RWPE2 (cell line): ENCODE results near the gene EEF1AKMT4.

ENCODE experiments used
- ATAC-seq: fragments of 200-7000 bp; cut with Tn5 transposase; 3 replicates; pipeline ENCODE4 v1.9.1; 2021; ENCODE audit warnings: low read depth
- DNase-seq: peaks from one replicate; pipeline ENCODE4 v3.0.0-alpha.2; 2020; ENCODE audit warnings: low spot score
- H3K27ac ChIP-seq: fragments of 450-650 bp; 2 replicates; pipeline ENCODE4 v1.5.1; 2017; ENCODE audit warnings: mild to moderate bottlenecking; ENCODE audit not compliant: poor library complexity, severe bottlenecking
- H3K27me3 ChIP-seq: fragments of 250-450 bp; sonication (Bioruptor Pico); 2 replicates; pipeline ENCODE4 v1.5.1; 2021; ENCODE audit warnings: mild to moderate bottlenecking, moderate library complexity; ENCODE audit not compliant: insufficient read depth, poor library complexity, severe bottlenecking
- H3K36me3 ChIP-seq: fragments of 250-450 bp; sonication (Bioruptor Pico); 2 replicates; pipeline ENCODE4 v1.5.1; 2020; ENCODE audit warnings: low read depth, mild to moderate bottlenecking, moderate library complexity
- H3K4me1 ChIP-seq: fragments of 250-450 bp; sonication (Bioruptor Pico); 2 replicates; pipeline ENCODE4 v1.5.1; 2021; ENCODE audit warnings: mild to moderate bottlenecking, moderate library complexity; ENCODE audit not compliant: insufficient read depth, poor library complexity, severe bottlenecking
- H3K4me3 ChIP-seq: fragments of 250-450 bp; sonication (Bioruptor Pico); 2 replicates; pipeline ENCODE4 v1.5.1; 2021; ENCODE audit warnings: mild to moderate bottlenecking, moderate library complexity; ENCODE audit not compliant: severe bottlenecking
- H3K9me3 ChIP-seq: fragments of 250-450 bp; sonication (Bioruptor Pico); 2 replicates; pipeline ENCODE4 v1.5.1; 2021; ENCODE audit warnings: mild to moderate bottlenecking, moderate library complexity; ENCODE audit not compliant: severe bottlenecking
- CTCF ChIP-seq: fragments of 450-650 bp; IDR thresholded peaks from one replicate; pipeline ENCODE4 v1.5.1; 2017; ENCODE audit warnings: mild to moderate bottlenecking, moderate library complexity; ENCODE audit not compliant: poor library complexity, severe bottlenecking

Gene EEF1AKMT4

GRCh38 chr3:184241141-184241446 is 8.4 kb upstream of the EEF1AKMT4 start:
- no peaks in the 10 kb centered on the region for H3K27me3 ChIP-seq
- peak; percentile 55 for DNase-seq
- no peak overlapping the region for H3K27ac ChIP-seq
- TF ChIP-seq CTCF, result no peak
- no peak overlapping the region for H3K4me3 ChIP-seq
- H3K4me1 ChIP-seq, result no peaks in the 10 kb centered on the region
- H3K36me3 ChIP-seq, result peaks cover 26% of the 10 kb centered on the region
- no peak for ATAC-seq
- no peaks in the 10 kb centered on the region for H3K9me3 ChIP-seq

DNA sequence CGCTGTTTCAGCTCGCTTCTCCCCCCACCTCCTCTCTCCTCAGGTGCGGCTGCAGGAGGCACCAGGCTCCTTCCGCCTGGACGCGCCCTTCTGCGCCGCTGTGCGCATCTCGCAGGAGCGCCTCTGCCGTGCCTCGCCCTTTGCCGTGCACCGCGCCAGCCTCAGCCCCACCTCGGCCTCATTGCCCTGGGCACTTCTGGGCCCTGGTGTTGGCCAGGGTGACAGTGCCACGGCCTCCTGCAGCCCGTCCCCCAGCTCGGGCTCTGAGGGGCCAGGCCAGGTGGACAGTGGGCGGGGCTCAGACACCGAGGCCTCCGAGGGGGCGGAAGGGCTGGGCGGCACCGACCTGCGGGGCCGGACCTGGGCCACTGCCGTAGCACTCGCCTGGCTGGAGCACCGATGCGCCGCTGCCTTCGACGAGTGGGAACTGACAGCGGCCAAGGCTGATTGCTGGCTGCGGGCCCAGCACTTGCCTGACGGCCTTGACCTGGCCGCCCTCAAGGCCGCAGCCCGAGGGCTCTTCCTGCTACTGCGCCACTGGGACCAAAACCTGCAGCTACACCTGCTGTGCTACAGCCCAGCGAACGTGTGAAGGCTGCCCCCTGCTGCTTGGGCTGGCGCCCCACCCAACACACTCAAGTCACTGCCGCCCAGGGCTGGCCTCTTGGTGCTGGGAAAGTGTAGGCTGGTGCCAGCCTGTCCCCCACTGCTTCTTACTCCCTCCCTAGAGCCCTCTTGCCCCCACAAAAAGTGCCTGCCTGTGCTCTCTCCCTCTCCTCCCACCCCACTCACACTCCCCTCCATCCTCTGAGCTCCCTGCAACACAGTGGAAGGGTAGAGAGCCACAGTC is 7.8 kb upstream of the EEF1AKMT4 start:
- TF ChIP-seq CTCF, result peak; percentile 66
- Histone ChIP-seq H3K4me3 (no peak overlapping the region), H3K36me3 (peaks cover 26% of the 10 kb centered on the region), H3K27me3 (no peaks in the 10 kb centered on the region), H3K27ac (no peak overlapping the region), H3K9me3 (no peaks in the 10 kb centered on the region), H3K4me1 (no peaks in the 10 kb centered on the region)
- DNase-seq (peak; percentile 64), ATAC-seq (peak; percentile 82)

DNA sequence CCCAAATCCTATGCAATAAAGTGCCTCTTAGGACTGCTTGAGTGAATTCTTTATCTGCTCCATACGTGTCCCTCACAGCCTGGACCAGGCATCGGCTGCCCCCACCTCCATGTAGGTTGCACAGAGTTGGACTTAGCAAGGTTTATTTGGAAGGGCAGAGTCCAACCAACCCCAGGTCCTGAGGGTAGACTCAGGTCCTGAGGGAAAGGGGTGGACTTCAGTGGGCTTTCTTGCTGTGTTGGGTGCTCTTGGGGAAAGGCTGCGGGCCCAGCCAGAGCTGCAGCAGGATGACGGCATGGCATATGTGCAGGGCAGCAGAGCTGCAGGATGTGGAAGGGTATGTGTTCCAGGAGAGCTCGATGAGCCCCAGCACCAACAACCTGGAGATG is 7.2 kb upstream of the EEF1AKMT4 start:
- no peak overlapping the region for H3K4me3 ChIP-seq

DNA sequence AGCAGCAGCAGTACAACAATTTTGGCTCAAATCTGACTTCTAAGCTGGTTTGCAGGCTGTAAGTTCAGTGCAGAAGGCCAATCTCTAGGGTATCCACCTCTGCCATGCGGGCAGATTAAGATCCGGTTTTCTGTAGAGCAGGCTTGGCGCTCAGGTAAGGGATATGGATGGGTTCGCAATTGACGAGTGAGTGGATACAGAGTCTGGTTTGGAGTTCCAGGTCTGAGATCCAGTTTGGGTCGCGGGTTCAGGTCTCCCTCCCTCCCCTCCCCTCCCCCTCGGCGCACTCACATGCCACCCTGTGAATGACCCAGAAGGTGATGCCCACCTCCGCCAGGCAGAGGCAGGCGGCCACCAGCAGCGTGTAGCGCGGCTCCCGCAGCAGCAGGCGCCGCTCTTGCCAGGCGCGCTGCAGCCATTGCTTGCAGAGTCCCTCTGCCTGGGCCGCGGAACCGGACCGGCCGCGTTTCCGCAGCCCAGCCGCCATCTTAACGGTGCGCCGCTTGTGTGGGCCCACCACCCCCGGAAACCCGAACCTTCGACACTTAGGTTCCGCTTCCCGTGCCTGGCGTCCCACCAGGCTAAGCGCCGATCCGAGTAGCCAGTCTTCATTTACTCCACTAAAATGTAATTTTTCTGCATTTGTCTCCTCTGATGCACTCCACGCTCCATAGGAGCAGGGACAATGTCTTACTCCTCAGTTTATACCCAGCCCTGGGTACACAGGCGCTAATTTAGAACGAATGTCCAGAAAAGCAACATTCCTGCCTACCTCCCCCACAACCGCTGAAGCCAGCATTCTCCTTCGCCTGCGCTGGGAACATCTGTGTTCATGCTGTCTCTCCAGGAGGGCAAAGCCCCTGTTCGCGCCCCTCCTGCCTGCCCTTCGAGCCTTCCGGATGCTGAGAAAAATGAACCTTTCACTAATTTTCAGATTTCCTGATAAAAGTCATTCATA is 739 bp upstream of the EEF1AKMT4 start, which contains the start of gene ALG3:
TSS of gene ALG3 (minus strand) at position 509 of the 958 bp plus-strand sequence. CDS start at position 487, 22 bp downstream.
- Histone ChIP-seq H3K4me3 (peak within 1 kb of the TSS; percentile 92), H3K27me3 (no peaks in the 10 kb centered on the region), H3K36me3 (peaks cover 21% of the 10 kb centered on the region), H3K9me3 (no peaks in the 10 kb centered on the region), H3K4me1 (no peaks in the 10 kb centered on the region), H3K27ac (peak within 1 kb of the TSS; percentile 85)
- TF ChIP-seq CTCF, result no peak
- DNase-seq, result peak; percentile 82
- ATAC-seq, result peak; percentile 35

More for the DNA sequence above, 7.2 kb upstream of the EEF1AKMT4 start:
- no peak overlapping the region for H3K27ac ChIP-seq
- no peaks in the 10 kb centered on the region for H3K9me3 ChIP-seq
- no peaks in the 10 kb centered on the region for H3K27me3 ChIP-seq
- no peaks in the 10 kb centered on the region for H3K4me1 ChIP-seq
- ATAC-seq (peak; percentile 2; the same call in 1 of the 3 replicates), DNase-seq (no peak)
- H3K36me3 ChIP-seq, result peaks cover 26% of the 10 kb centered on the region
- TF ChIP-seq CTCF, result no peak
